ENCODE results near the gene IFRD1.

DNA sequence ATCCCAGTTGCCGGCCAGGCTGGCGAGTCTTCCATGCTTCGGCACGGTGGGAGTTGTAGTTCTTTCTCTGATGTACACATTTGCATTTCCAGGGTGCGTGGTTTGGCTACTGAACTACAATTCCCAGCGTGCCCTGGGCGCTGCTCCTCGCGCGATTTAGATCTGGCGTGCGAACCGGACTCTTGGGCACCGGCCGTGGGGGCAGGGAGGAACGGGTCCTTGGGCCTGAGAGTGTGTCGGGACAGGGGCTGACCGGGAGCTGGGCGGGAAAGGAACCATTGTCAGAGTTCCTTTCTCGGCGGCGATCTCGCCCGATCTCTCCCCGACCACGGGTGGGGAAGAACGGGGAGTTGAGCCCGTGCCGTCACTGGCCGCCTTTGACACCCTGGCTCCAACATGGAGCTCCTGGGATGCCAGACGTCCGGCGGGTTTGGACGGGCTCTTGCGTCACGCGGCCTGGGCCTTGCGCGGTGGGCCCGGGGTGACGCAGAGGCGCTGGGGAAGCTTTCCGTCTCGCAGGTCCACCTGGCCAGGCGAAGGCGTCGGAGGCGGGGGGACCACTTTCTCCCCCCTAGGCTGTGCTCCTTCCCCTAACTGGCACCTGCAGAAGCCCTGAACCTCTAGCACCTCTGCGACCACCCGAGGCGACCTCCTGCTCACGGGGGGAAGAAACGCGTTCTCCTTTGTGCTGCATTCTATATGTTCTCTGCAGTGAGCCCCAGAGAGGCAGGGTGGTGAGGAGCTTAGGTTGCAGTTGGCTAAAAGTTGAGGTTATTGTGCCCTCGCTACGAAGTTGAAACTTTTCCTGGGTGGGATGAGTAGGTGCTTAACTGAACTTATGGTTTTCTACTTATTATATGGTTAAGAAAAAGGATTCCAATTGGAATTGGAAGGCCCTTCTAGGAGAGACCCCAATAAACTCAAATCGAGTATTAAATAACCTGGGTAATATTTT, 824 bp downstream of the IFRD1 start:
- TF ChIP-seq GATA2 (IDR thresholded peaks at IDR 0.05; ENCODE audit: low read depth, low read length) (peak; percentile 78), GATA3 (IDR thresholded peaks at IDR 0.05; ENCODE audit: low read depth, low read length) (no peak)
